GM19397 (cell line): ENCODE results near the gene MRPS2.

Experiments used
- ATAC-seq: cut with Tn5 transposase; IDR thresholded peaks from one replicate; pipeline ENCODE4 v1.9.1; 2021; ENCODE audit warnings: mild to moderate bottlenecking, moderate library complexity; ENCODE audit not compliant: unreplicated experiment

The MRPS2 gene

GRCh38 chr9:135498381-135499126, 1.9 kb upstream of the MRPS2 start:
- ATAC-seq: no peak

- peak; percentile 50 for ATAC-seq
Observed at GRCh38 chr9:135499326-135500070, 984 bp upstream of the MRPS2 start.

- ATAC-seq: no peak
Observed at GRCh38 chr9:135500071-135500524, 384 bp upstream of the MRPS2 start.

- ATAC-seq: no peak
Observed at GRCh38 chr9:135501261-135502167, 1.0 kb downstream of the MRPS2 start.

GRCh38 chr9:135502168-135502872, 1.8 kb downstream of the MRPS2 start:
- ATAC-seq: no peak

- no peak for ATAC-seq
Observed at GRCh38 chr9:135502873-135503321, 2.4 kb downstream of the MRPS2 start.

- no peak for ATAC-seq
Observed at GRCh38 chr9:135503371-135504261, 3.1 kb downstream of the MRPS2 start.

GRCh38 chr9:135504262-135505243, 4.1 kb downstream of the MRPS2 start:
- no peak for ATAC-seq

GRCh38 chr9:135505406-135506187, 5.1 kb downstream of the MRPS2 start:
- ATAC-seq: no peak

- no peak for ATAC-seq
Observed at GRCh38 chr9:135506327-135507103, 6.0 kb downstream of the MRPS2 start.

GRCh38 chr9:135507104-135508035, 6.9 kb downstream of the MRPS2 start:
- no peak for ATAC-seq

GRCh38 chr9:135508211-135508820, 7.8 kb downstream of the MRPS2 start:
- ATAC-seq: no peak

- ATAC-seq: no peak
Observed at GRCh38 chr9:135509458-135509857, 9.0 kb downstream of the MRPS2 start.

GRCh38 chr9:135512241-135512603, 11.7 kb downstream of the MRPS2 start:
- ATAC-seq: no peak

GRCh38 chr9:135512904-135513303, 12.4 kb downstream of the MRPS2 start:
- no peak for ATAC-seq
